Stomach (tissue), 4 donors: ENCODE measurements around the gene NUP210.

Experiments
- EP300 ChIP-seq: sonication (generic); formaldehyde crosslinking; IDR thresholded peaks from one replicate; pipeline ENCODE4 v1.6.1; 2017; ENCODE audit warnings: antibody characterized with exemption
- POLR2A ChIP-seq, 4 donors: fragments of 450-650 bp; IDR thresholded peaks; one replicate each; pipeline ENCODE4 v1.6.1; 2016; ENCODE audit warnings: antibody characterized with exemption in 4 of 4, control low read depth in 2 of 4, mild to moderate bottlenecking in 1 of 4, moderate library complexity in 1 of 4
- POLR2AphosphoS5 ChIP-seq, 3 donors: sonication (generic); formaldehyde crosslinking; IDR thresholded peaks; one replicate each; pipeline ENCODE4 v1.6.1; 2016; ENCODE audit warnings: antibody characterized with exemption in 3 of 3
- TF ChIP-seq, protein P1 (sequence below), 7 experiments: fragments of 450-650 bp in 4 of 7; fragments of 200-600 bp in 3 of 7; sonication (generic) in 3 of 7; IDR thresholded peaks; one replicate each; pipeline ENCODE4 v1.5.1; 2016 to 2019; ENCODE audit warnings: antibody characterized with exemption in 7 of 7, control low read depth in 2 of 7, mild to moderate bottlenecking in 1 of 7

DNA sequence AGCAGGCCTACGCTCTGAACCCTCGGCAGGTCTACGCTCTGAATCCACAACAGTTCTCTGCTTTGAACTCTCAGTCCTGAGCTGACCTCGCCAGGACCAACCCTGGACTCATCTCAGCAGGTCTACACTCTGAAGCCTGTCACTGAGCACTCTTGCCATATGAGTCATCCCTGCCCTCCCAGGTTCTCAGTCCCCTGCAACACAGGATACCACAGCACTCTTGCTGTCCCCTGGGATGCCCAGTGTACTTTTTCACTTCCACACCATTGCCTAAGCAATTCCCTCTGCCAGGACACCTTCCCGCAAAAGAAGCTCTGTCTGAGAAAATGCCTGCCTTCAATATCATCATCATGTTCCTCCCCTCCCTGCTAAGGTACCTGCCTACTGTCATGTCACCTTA, 42.0 kb downstream of the NUP210 start:
- TF ChIP-seq, protein P1, sequence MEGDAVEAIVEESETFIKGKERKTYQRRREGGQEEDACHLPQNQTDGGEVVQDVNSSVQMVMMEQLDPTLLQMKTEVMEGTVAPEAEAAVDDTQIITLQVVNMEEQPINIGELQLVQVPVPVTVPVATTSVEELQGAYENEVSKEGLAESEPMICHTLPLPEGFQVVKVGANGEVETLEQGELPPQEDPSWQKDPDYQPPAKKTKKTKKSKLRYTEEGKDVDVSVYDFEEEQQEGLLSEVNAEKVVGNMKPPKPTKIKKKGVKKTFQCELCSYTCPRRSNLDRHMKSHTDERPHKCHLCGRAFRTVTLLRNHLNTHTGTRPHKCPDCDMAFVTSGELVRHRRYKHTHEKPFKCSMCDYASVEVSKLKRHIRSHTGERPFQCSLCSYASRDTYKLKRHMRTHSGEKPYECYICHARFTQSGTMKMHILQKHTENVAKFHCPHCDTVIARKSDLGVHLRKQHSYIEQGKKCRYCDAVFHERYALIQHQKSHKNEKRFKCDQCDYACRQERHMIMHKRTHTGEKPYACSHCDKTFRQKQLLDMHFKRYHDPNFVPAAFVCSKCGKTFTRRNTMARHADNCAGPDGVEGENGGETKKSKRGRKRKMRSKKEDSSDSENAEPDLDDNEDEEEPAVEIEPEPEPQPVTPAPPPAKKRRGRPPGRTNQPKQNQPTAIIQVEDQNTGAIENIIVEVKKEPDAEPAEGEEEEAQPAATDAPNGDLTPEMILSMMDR (IDR thresholded peaks at IDR 0.05): no peak
- TF ChIP-seq POLR2A (IDR thresholded peaks at IDR 0.05) (no peak), EP300 (no peak), POLR2AphosphoS5 (IDR thresholded peaks at IDR 0.05) (no peak)
